Mucosa of rectum (tissue), 2 donors: ENCODE data around the gene AFMID.

Experiments
- H3K27ac ChIP-seq, 2 donors: one replicate each; pipeline ENCODE4 v1.7.0; 2013; ENCODE audit warnings: inconsistent platforms in 2 of 2, low read depth in 2 of 2, low read length in 2 of 2
- H3K27me3 ChIP-seq, 2 donors: one replicate each; pipeline ENCODE4 v1.7.0; 2013; ENCODE audit warnings: low read length in 2 of 2; ENCODE audit not compliant: control insufficient read depth in 2 of 2, insufficient read depth in 2 of 2
- H3K36me3 ChIP-seq, 2 donors: one replicate each; pipeline ENCODE4 v1.7.0; 2013; ENCODE audit warnings: low read length in 2 of 2; ENCODE audit not compliant: control insufficient read depth in 2 of 2, insufficient read depth in 2 of 2
- H3K4me1 ChIP-seq, 2 donors: one replicate each; pipeline ENCODE4 v1.7.0; 2013; ENCODE audit warnings: low read length in 2 of 2, mild to moderate bottlenecking in 1 of 2; ENCODE audit not compliant: control insufficient read depth in 2 of 2, insufficient read depth in 2 of 2
- H3K4me3 ChIP-seq, 2 donors: one replicate each; pipeline ENCODE4 v1.7.0; 2013; ENCODE audit warnings: low read length in 2 of 2
- H3K9ac ChIP-seq, 2 donors: one replicate each; pipeline ENCODE4 v1.7.0; 2013; ENCODE audit warnings: low read length in 2 of 2, low read depth in 1 of 2, mild to moderate bottlenecking in 1 of 2
- H3K9me3 ChIP-seq, 2 donors: one replicate each; pipeline ENCODE4 v1.7.0; 2013; ENCODE audit warnings: low read length in 2 of 2; ENCODE audit not compliant: control insufficient read depth in 2 of 2
- donor health status: healthy.
- donor health status: Normal muscosa, but diverticular disease.

The AFMID gene

GRCh38 chr17:78238823-78239488 lies 51.8 kb downstream of the AFMID start:
- Histone ChIP-seq H3K4me3 (no peak overlapping the region), H3K9me3 (no peaks in the 10 kb centered on the region), H3K9ac (no peak overlapping the region), H3K27me3 (no peaks in the 10 kb centered on the region), H3K36me3 (no peaks in the 10 kb centered on the region), H3K4me1 (no peaks in the 10 kb centered on the region), H3K27ac (no peak overlapping the region)

DNA sequence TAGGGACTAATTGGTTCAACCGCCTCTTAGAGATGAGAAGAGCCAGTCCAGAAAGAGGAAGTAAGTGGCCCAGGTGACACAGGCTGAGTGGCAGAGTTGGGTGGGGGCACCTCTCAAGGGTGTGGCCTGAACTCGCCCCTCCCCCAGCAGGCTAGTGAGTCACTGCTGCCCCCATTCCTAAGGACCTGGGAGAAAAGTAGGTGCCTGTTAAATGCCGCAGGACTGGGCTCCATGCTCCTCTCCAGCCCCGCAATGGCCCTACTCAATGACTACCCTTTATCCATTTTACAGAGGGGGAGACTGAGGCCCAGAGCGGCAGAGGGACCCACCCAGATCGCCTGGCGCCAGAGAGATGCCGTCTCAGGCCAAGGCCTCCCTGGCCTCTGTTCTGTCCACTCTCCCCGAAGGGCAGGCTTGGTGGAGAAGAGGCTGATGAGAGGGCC lies 52.3 kb downstream of the AFMID start:
- H3K4me3 ChIP-seq = no peak overlapping the region
- H3K9me3 ChIP-seq = no peaks in the 10 kb centered on the region
- H3K9ac ChIP-seq = no peak overlapping the region
- H3K27ac ChIP-seq = no peak overlapping the region
- H3K36me3 ChIP-seq = no peaks in the 10 kb centered on the region
- H3K27me3 ChIP-seq = no peaks in the 10 kb centered on the region
- no peaks in the 10 kb centered on the region for H3K4me1 ChIP-seq

DNA sequence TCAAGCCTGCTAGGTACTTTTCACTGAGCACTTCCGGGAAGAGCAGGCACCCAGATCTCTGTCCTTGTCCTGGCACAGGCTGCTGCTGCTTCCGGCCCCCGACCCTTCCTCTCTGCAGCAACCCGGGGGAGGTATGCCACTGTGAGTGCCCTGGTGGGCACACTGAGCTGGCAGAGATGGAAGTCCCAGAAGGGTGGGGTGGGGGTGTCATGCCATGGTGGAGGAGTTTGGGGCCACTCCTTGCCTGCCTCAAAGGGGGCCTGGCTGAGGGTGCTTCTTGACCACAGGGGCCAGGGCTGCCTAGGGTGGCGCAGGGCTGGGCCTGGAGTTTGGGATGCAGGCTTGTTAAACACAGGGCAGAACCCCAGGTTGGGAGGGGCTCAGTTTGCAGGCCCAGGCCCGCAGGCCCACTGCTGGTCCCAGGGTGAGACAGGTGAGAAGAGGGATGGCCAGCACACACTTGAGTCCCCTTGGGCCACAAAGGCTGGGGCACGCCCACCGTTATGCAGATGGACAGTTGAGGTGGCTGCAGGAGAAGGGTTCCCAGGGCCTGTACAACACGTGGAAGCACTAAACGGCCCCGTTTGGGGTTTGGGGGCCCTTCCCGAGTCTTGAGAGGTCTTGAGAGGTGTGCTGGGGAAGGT lies 53.0 kb downstream of the AFMID start:
- no peaks in the 10 kb centered on the region for H3K27me3 ChIP-seq
- no peaks in the 10 kb centered on the region for H3K9me3 ChIP-seq
- no peak overlapping the region for H3K4me3 ChIP-seq
- no peaks in the 10 kb centered on the region for H3K4me1 ChIP-seq
- H3K36me3 ChIP-seq = no peaks in the 10 kb centered on the region
- no peak overlapping the region for H3K27ac ChIP-seq
- H3K9ac ChIP-seq = no peak overlapping the region

- no peak overlapping the region for H3K4me3 ChIP-seq
- H3K36me3 ChIP-seq = no peaks in the 10 kb centered on the region
- no peaks in the 10 kb centered on the region for H3K9me3 ChIP-seq
- no peak overlapping the region for H3K9ac ChIP-seq
- no peaks in the 10 kb centered on the region for H3K27me3 ChIP-seq
- no peaks in the 10 kb centered on the region for H3K4me1 ChIP-seq
- H3K27ac ChIP-seq = no peak overlapping the region
These were observed 53.7 kb downstream of the AFMID start for GRCh38 chr17:78240839-78241238.

- no peaks in the 10 kb centered on the region for H3K4me1 ChIP-seq
- H3K9me3 ChIP-seq = no peaks in the 10 kb centered on the region
- no peaks in the 10 kb centered on the region for H3K27me3 ChIP-seq
- H3K36me3 ChIP-seq = no peaks in the 10 kb centered on the region
- H3K4me3 ChIP-seq = no peak overlapping the region
- H3K27ac ChIP-seq = no peak overlapping the region
- H3K9ac ChIP-seq = no peak overlapping the region
These were observed 54.3 kb downstream of the AFMID start for GRCh38 chr17:78241277-78242023.

DNA sequence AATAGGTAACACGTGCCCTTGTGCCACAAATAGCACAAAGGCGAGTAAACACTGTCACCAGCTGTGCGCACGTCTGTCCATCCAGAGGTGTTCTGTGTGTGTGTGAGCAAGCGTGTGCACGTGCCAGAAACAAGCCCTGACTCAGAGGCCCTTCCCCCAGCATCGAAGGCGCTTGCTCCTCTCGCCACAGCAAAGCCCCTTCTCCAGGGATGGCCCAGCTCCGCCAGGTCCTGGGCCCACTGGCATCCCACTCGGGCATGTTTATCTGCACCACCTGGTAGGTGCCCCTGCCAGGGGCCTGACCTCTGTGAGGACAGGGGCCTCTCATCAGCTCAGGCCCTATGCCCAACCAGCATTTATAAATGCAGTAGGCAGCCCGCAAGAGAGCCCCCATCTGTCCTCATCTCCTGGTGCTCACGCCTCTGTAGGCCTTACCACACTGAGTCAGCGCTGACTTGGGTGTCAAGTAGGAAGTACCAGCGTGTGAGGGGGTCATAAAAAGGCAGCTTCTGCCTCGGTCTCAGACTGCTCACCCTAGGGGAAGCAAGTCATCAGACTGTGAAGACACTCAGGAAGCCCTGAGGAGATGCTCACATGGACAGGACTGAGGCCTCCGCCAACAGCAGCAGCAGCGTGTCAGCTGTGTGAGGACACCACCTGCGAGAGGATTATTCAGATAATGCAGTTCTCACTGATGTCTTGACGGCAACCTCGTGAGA lies 55.0 kb downstream of the AFMID start:
- no peaks in the 10 kb centered on the region for H3K36me3 ChIP-seq
- H3K9ac ChIP-seq = no peak overlapping the region
- no peaks in the 10 kb centered on the region for H3K27me3 ChIP-seq
- H3K27ac ChIP-seq = no peak overlapping the region
- H3K4me3 ChIP-seq = no peak overlapping the region
- H3K9me3 ChIP-seq = no peaks in the 10 kb centered on the region
- H3K4me1 ChIP-seq = no peaks in the 10 kb centered on the region

DNA sequence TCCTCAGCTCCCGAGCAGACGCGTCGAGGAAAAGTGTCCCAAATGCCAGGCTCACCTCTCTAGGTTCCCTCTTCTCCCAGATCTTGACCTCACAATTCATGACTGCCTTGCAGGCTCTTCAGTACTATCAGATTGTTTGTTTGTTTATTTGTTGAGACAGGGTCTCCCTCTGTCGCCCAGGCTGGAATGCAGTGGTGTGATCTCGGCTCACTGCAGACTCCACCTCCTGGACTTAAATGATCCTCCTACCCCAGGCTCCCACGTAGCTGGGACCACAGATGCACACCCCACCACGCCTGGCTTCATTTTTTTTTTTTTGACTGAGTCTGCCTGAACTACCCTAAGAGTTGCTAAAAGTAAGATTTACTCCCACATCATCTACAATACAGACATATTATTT lies 60.1 kb downstream of the AFMID start:
- Histone ChIP-seq H3K4me1 (peaks cover 13 to 17% of the 10 kb centered on the region in 2 donors), H3K27ac (no peak overlapping the region), H3K9me3 (no peaks in the 10 kb centered on the region), H3K36me3 (no peaks in the 10 kb centered on the region), H3K9ac (no peak overlapping the region), H3K4me3 (no peak overlapping the region), H3K27me3 (no peaks in the 10 kb centered on the region)

GRCh38 chr17:78248051-78248914 lies 61.1 kb downstream of the AFMID start:
- Histone ChIP-seq H3K36me3 (no peaks in the 10 kb centered on the region), H3K9me3 (no peaks in the 10 kb centered on the region), H3K4me3 (no peak overlapping the region), H3K27me3 (no peaks in the 10 kb centered on the region), H3K27ac (no peak overlapping the region), H3K4me1 (peaks cover 23 to 26% of the 10 kb centered on the region in 2 donors), H3K9ac (no peak overlapping the region)

GRCh38 chr17:78249074-78249817 lies 62.1 kb downstream of the AFMID start:
- peaks cover 28 to 32% of the 10 kb centered on the region in 2 donors for H3K4me1 ChIP-seq
- no peaks in the 10 kb centered on the region for H3K27me3 ChIP-seq
- no peak overlapping the region for H3K27ac ChIP-seq
- H3K9ac ChIP-seq = no peak overlapping the region
- no peak overlapping the region for H3K4me3 ChIP-seq
- no peaks in the 10 kb centered on the region for H3K36me3 ChIP-seq
- H3K9me3 ChIP-seq = no peaks in the 10 kb centered on the region
